Karpas-422 (cell line): ENCODE data around the gene D2HGDH. TPM values are rescaled to one million over a fixed set of nuclear protein-coding genes. Genes with fewer than 3 reads are reported as not detected.

Experiments
- DNase-seq: peaks from one replicate; pipeline ENCODE4 v3.0.0-alpha.2; 2015
- H2AFZ ChIP-seq: fragments of 200-600 bp; sonication (generic); 2 replicates; pipeline ENCODE4 v1.6.1; 2014; ENCODE audit warnings: antibody characterized with exemption, low read length, mixed read lengths
- H3K27ac ChIP-seq: fragments of 200-600 bp; sonication (generic); 2 replicates; pipeline ENCODE4 v1.5.1; 2014; ENCODE audit warnings: mild to moderate bottlenecking, low read length, moderate library complexity
- H3K27me3 ChIP-seq: fragments of 200-600 bp; sonication (generic); 2 replicates; pipeline ENCODE4 v1.6.1; 2014; ENCODE audit warnings: low read length, mixed read lengths
- H3K36me3 ChIP-seq: fragments of 200-600 bp; sonication (generic); 2 replicates; pipeline ENCODE4 v1.6.1; 2014; ENCODE audit warnings: low read length, mixed read lengths; ENCODE audit not compliant: insufficient read depth
- H3K4me1 ChIP-seq: fragments of 200-600 bp; sonication (generic); 2 replicates; pipeline ENCODE4 v1.6.1; 2014; ENCODE audit warnings: mild to moderate bottlenecking, low read length, mixed read lengths
- H3K4me2 ChIP-seq: fragments of 200-600 bp; sonication (generic); 2 replicates; pipeline ENCODE4 v1.6.1; 2014; ENCODE audit warnings: low read length, low read depth, mild to moderate bottlenecking; ENCODE audit not compliant: poor library complexity, severe bottlenecking
- H3K4me3 ChIP-seq: fragments of 200-600 bp; sonication (generic); 2 replicates; pipeline ENCODE4 v1.5.1; 2014; ENCODE audit warnings: mild to moderate bottlenecking, antibody characterized with exemption, low read length, mixed read lengths
- H3K79me2 ChIP-seq: fragments of 200-600 bp; sonication (generic); 2 replicates; pipeline ENCODE4 v1.6.1; 2014; ENCODE audit warnings: mild to moderate bottlenecking, low read length, mixed read lengths
- H3K9ac ChIP-seq: fragments of 200-600 bp; sonication (generic); 2 replicates; pipeline ENCODE4 v1.6.0; 2014; ENCODE audit warnings: low read length
- H3K9me2 ChIP-seq: fragments of 200-600 bp; sonication (generic), shearing (Covaris generic); replicated peaks from 2 replicates; pipeline ENCODE4 v1.6.0; 2014; ENCODE audit warnings: mild to moderate bottlenecking, low read length, moderate library complexity; ENCODE audit not compliant: insufficient read depth
- H3K9me3 ChIP-seq: fragments of 300-700, 200-600 bp; sonication (generic); 2 replicates; pipeline ENCODE4 v1.6.1; 2014; ENCODE audit warnings: low read length, mixed read lengths
- H4K20me1 ChIP-seq: fragments of 200-600 bp; sonication (generic); 2 replicates; pipeline ENCODE4 v1.6.1; 2014; ENCODE audit warnings: mild to moderate bottlenecking, antibody characterized with exemption, low read length, low read depth; ENCODE audit not compliant: insufficient read depth
- total RNA-seq: library from RNA; depleted of rRNA; stranded (reverse); fragments of >200 nt; shearing (Covaris generic); gene quantifications from 2 replicates; pipeline ENCODE4 v1.2.3, GENCODE V29; 2014; ENCODE audit warnings: low replicate concordance

Gene D2HGDH
- total RNA-seq, 1 experiment from 2014 or later, result 21.2 TPM

DNA sequence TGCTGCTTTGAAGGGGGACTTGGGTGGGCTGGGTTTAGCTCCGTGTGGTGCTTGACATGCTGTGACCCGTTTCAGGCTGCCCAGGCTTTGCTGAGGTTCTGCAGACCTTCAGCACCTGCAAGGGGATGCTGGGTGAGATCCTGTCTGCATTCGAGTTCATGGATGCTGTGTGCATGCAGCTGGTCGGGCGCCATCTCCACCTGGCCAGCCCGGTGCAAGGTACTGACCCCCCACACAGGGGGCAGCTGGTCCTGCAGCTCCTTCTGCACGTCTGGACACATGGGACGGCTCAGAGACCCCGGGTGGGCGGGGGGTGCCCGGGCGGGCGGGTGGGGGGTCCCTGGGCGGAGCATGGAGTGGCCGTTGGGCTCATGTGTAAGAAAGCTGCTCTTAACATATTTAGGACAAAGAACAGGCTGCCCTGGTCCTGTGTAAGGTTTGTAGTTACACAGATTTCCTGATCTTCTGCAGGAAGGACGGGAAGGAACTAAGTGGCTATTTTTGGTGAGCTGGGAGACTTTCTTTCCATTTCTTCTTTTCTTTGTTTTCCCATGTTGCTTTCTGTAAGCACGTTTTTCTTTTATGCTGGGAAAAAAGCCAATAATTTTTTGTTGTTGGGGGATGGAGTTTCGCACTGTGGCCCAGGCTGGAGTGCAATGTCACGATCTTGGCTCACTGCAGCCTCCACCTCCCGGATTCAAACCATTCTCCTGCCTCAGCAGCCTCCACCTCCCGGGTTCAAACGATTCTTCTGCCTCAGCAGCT is 15.8 kb downstream of the D2HGDH start:
- no peaks in the 10 kb centered on the region for H3K4me1 ChIP-seq
- H3K36me3 ChIP-seq, result 0 out of 2 replicates have a peak, but pooled peaks cover 4% of the 10 kb centered on the region
- no peak overlapping the region for H3K4me2 ChIP-seq
- no peaks in the 10 kb centered on the region for H3K9me3 ChIP-seq
- no peaks in the 10 kb centered on the region for H3K27me3 ChIP-seq
- H2AFZ ChIP-seq, result no peak overlapping the region
- no peaks in the 10 kb centered on the region for H3K79me2 ChIP-seq
- no peaks in the 10 kb centered on the region for H3K9me2 ChIP-seq
- DNase-seq, result no peak
- no peak overlapping the region for H3K9ac ChIP-seq
- no peak overlapping the region for H3K27ac ChIP-seq
- no peak overlapping the region for H3K4me3 ChIP-seq
- no peaks in the 10 kb centered on the region for H4K20me1 ChIP-seq

- Histone ChIP-seq H3K9me2 (no peaks in the 10 kb centered on the region), H3K79me2 (no peaks in the 10 kb centered on the region), H4K20me1 (no peaks in the 10 kb centered on the region), H3K27ac (no peak overlapping the region), H3K4me1 (no peaks in the 10 kb centered on the region), H3K9me3 (no peaks in the 10 kb centered on the region), H3K4me2 (no peak overlapping the region), H3K4me3 (no peak overlapping the region), H3K36me3 (no peaks in the 10 kb centered on the region), H3K9ac (no peak overlapping the region), H3K27me3 (no peaks in the 10 kb centered on the region), H2AFZ (no peak overlapping the region)
- no peak for DNase-seq
These were observed 16.7 kb downstream of the D2HGDH start for GRCh38 chr2:241751152-241751551.

DNA sequence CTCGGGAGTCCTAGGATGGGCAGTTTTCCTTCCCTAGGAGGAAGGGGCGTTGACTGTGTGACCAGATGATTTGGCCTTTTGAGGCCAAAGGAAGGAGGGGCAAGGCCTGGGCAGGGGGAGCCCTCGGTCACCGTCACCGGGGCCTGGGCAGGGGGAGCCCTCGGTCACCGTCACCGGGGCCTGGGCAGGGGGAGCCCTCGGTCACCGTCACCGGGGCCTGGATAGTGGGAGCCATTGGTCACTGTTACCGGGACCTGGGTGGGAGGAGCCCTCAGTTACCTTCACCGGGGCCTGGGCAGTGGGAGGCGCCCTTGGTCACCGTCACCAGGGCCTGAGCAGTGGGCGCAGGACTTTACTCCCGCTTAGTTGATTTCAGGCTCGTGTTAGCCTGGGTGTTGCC is 17.3 kb downstream of the D2HGDH start:
- no peaks in the 10 kb centered on the region for H3K4me1 ChIP-seq
- H3K4me2 ChIP-seq, result no peak overlapping the region
- no peaks in the 10 kb centered on the region for H3K9me3 ChIP-seq
- H3K9me2 ChIP-seq, result no peaks in the 10 kb centered on the region
- no peaks in the 10 kb centered on the region for H3K27me3 ChIP-seq
- H3K9ac ChIP-seq, result no peak overlapping the region
- no peak for DNase-seq
- H3K27ac ChIP-seq, result no peak overlapping the region
- H3K79me2 ChIP-seq, result no peaks in the 10 kb centered on the region
- H4K20me1 ChIP-seq, result no peaks in the 10 kb centered on the region
- no peak overlapping the region for H3K4me3 ChIP-seq
- no peak overlapping the region for H2AFZ ChIP-seq
- H3K36me3 ChIP-seq, result no peaks in the 10 kb centered on the region; the same call in 1 of the 2 replicates

GRCh38 chr2:241752253-241752652 is 17.8 kb downstream of the D2HGDH start:
- no peaks in the 10 kb centered on the region for H3K9me2 ChIP-seq
- H3K79me2 ChIP-seq, result no peaks in the 10 kb centered on the region
- H3K9ac ChIP-seq, result no peak overlapping the region
- no peak for DNase-seq
- no peaks in the 10 kb centered on the region for H3K4me1 ChIP-seq
- H3K27me3 ChIP-seq, result no peaks in the 10 kb centered on the region
- no peak overlapping the region for H3K27ac ChIP-seq
- H3K36me3 ChIP-seq, result no peaks in the 10 kb centered on the region; the same call in 1 of the 2 replicates
- H2AFZ ChIP-seq, result no peak overlapping the region
- no peaks in the 10 kb centered on the region for H3K9me3 ChIP-seq
- no peak overlapping the region for H3K4me2 ChIP-seq
- no peak overlapping the region for H3K4me3 ChIP-seq
- H4K20me1 ChIP-seq, result no peaks in the 10 kb centered on the region

DNA sequence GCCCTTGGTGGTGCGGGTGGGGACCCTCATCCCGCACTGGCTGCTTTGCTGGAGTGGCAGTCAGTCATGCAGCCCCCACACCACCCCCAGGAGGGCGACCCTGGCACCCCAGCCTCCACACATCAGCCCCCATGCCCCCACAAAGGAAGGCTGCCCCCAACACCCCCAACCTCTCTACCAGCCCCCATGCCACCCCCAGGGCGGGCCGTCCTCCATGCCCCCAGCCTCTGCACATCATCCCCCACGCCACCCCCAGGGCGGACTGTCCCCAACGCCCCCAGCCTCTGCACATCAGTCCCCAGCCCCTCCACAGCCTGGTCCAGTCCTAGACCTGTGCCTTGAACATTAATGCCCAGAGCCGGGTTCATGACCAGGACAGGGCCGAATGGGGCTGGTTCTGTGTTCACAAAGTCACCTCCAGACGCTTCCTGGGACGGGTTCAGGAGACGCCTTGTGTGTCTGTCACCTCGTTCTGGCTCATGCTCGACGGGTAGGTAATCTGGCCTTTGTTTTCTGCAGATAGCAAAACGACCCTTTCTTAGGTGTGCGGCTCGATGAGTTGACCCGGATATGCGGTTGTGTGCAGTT is 18.4 kb downstream of the D2HGDH start:
- no peak overlapping the region for H2AFZ ChIP-seq
- H3K36me3 ChIP-seq, result no peaks in the 10 kb centered on the region; the same call in 1 of the 2 replicates
- H3K9me3 ChIP-seq, result no peaks in the 10 kb centered on the region
- H3K4me1 ChIP-seq, result no peaks in the 10 kb centered on the region
- H3K9ac ChIP-seq, result no peak overlapping the region
- H3K79me2 ChIP-seq, result no peaks in the 10 kb centered on the region
- no peaks in the 10 kb centered on the region for H3K9me2 ChIP-seq
- no peak overlapping the region for H3K27ac ChIP-seq
- no peaks in the 10 kb centered on the region for H4K20me1 ChIP-seq
- H3K4me2 ChIP-seq, result no peak overlapping the region
- no peak for DNase-seq
- no peaks in the 10 kb centered on the region for H3K27me3 ChIP-seq
- H3K4me3 ChIP-seq, result no peak overlapping the region

DNA sequence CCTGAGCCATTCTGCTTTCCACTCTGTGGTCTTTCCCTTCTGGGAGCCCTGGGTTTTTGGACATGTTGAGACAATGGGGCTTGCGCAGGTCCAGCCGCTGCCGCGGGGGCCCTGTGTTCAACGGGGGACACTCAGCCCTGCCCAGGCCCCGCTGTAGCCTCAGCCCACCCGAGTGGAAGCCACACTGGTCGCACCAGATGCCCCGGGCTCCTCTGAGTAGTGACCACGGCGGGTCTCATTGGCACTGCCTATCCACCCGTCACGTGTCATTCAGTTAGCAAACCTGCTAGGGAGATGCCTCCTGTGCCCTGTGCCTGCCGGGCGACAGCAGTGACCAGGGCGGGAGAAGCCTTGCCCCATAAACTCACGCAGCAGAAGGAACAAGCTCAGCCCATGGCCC is 19.1 kb downstream of the D2HGDH start:
- no peak overlapping the region for H3K9ac ChIP-seq
- H3K4me1 ChIP-seq, result no peaks in the 10 kb centered on the region
- H4K20me1 ChIP-seq, result no peaks in the 10 kb centered on the region
- no peak overlapping the region for H3K27ac ChIP-seq
- H3K27me3 ChIP-seq, result no peaks in the 10 kb centered on the region
- H3K4me3 ChIP-seq, result no peak overlapping the region
- no peaks in the 10 kb centered on the region for H3K79me2 ChIP-seq
- H2AFZ ChIP-seq, result no peak overlapping the region
- no peaks in the 10 kb centered on the region for H3K9me3 ChIP-seq
- no peak overlapping the region for H3K4me2 ChIP-seq
- no peak for DNase-seq
- H3K36me3 ChIP-seq, result peaks cover 7% of the 10 kb centered on the region; the same call in 1 of the 2 replicates
- H3K9me2 ChIP-seq, result no peaks in the 10 kb centered on the region

- Histone ChIP-seq H3K79me2 (no peaks in the 10 kb centered on the region), H3K9me3 (peaks cover 1% of the 10 kb centered on the region; the same call in 1 of the 2 replicates), H3K36me3 (peaks cover 12% of the 10 kb centered on the region), H3K4me1 (no peaks in the 10 kb centered on the region), H3K9me2 (no peaks in the 10 kb centered on the region), H4K20me1 (no peaks in the 10 kb centered on the region), H3K9ac (no peak overlapping the region), H2AFZ (no peak overlapping the region), H3K4me2 (no peak overlapping the region), H3K27me3 (no peaks in the 10 kb centered on the region), H3K27ac (no peak overlapping the region), H3K4me3 (no peak overlapping the region)
- DNase-seq, result no peak
These were observed 19.6 kb downstream of the D2HGDH start for GRCh38 chr2:241754042-241754441.

GRCh38 chr2:241755166-241755565 is 20.7 kb downstream of the D2HGDH start:
- Histone ChIP-seq H3K4me2 (no peak overlapping the region), H3K36me3 (peaks cover 23% of the 10 kb centered on the region), H2AFZ (no peak overlapping the region), H4K20me1 (no peaks in the 10 kb centered on the region), H3K9me3 (peaks cover 10% of the 10 kb centered on the region), H3K4me1 (no peaks in the 10 kb centered on the region), H3K9ac (no peak overlapping the region), H3K27me3 (no peaks in the 10 kb centered on the region), H3K9me2 (no peaks in the 10 kb centered on the region), H3K79me2 (no peaks in the 10 kb centered on the region), H3K4me3 (no peak overlapping the region), H3K27ac (no peak overlapping the region)
- DNase-seq, result no peak
